Heart left ventricle (tissue), 16 donors: ENCODE results near the gene CCDC47. TPM values are rescaled to one million over a fixed set of nuclear protein-coding genes. Genes with fewer than 3 reads are reported as not detected.

Experiments
- ATAC-seq, 4 donors: fragments of 200-7000 bp; cut with Tn5 transposase; one replicate each; pipeline ENCODE4 v1.9.1; 2020 to 2022; ENCODE audit warnings: moderate library complexity in 4 of 4, mild to moderate bottlenecking in 3 of 4, moderate number of reproducible peaks in 1 of 4
- DNase-seq, 5 donors: peaks; one replicate each; pipeline ENCODE4 v3.0.0-alpha.2; 2020
- H3K27ac ChIP-seq, 12 donors: fragments of 200-600 bp; sonication (generic) in 4 of 12; one replicate each; pipeline versions ENCODE4 v1.5.0 to v1.8.0; 2016 to 2022; ENCODE audit warnings: mild to moderate bottlenecking in 2 of 12
- H3K27me3 ChIP-seq, 9 donors: fragments of 200-600 bp; sonication (generic) in 2 of 9; one replicate each; pipeline versions ENCODE4 v1.5.1 to v1.8.0; 2016 to 2022; ENCODE audit warnings: mild to moderate bottlenecking in 3 of 9
- H3K36me3 ChIP-seq, 9 donors: fragments of 200-600 bp; sonication (generic) in 2 of 9; one replicate each; pipeline versions ENCODE4 v1.5.0 to v1.8.0; 2018 to 2022; ENCODE audit warnings: mild to moderate bottlenecking in 2 of 9
- H3K4me1 ChIP-seq, 12 donors: fragments of 200-600 bp; sonication (generic) in 4 of 12; one replicate each; pipeline versions ENCODE4 v1.5.0 to v1.8.0; 2016 to 2022; ENCODE audit warnings: mild to moderate bottlenecking in 3 of 12
- H3K4me3 ChIP-seq, 12 donors: fragments of 200-600 bp; sonication (generic) in 4 of 12; one replicate each; pipeline versions ENCODE4 v1.5.0 to v1.8.0; 2017 to 2022; ENCODE audit warnings: mild to moderate bottlenecking in 9 of 12, moderate library complexity in 4 of 12
- H3K9me3 ChIP-seq, 12 donors: fragments of 200-600 bp; sonication (generic) in 4 of 12; one replicate each; pipeline versions ENCODE4 v1.5.0 to v1.8.0; 2016 to 2022; ENCODE audit warnings: mild to moderate bottlenecking in 1 of 12
- CTCF ChIP-seq, 12 donors: fragments of 200-600 bp; sonication (generic) in 4 of 12; IDR thresholded peaks; one replicate each; pipeline versions ENCODE4 v1.5.0 to v1.8.0; 2018 to 2022; ENCODE audit warnings: antibody characterized with exemption in 12 of 12, mild to moderate bottlenecking in 5 of 12
- POLR2A ChIP-seq, 2 donors: fragments of 450-650 bp; IDR thresholded peaks; one replicate each; pipeline ENCODE4 v1.6.1; 2017; ENCODE audit warnings: antibody characterized with exemption in 2 of 2, mild to moderate bottlenecking in 2 of 2, moderate library complexity in 2 of 2
- WGBS, 4 donors: extraction: QIAGEN DNeasy Blood & Tissue Kit in 2 of 4; methylation state at CpG; one replicate each; pipeline versions ENCODE4 v1.1.5 to v1.1.7; 2013 to 2018; 5-methylcytosine and 5-hydroxymethylcytosine counted together
- intact Hi-C, 10 donors: fragments of 100-400 bp; cut with DNase I; formaldehyde crosslinking; loops; one replicate each; pipeline versions ENCODE4 v1.11.1 to v1.14.2; 2022
- polyA plus RNA-seq, 2 donors: library from polyadenylated mRNA; stranded (reverse); fragments of 200-250 nt; gene quantifications; one replicate each; pipeline ENCODE4 v1.2.3, GENCODE V29; 2013
- total RNA-seq, 9 donors: library from RNA; depleted of rRNA in 2 of 9; stranded (reverse); fragments of >200 nt in 2 of 9; fragmentation: NEBNext Ultra II Directional in 3 of 9; extraction: Animal tissue kit (Norgen Biotek cat#: 25700) in 3 of 9; gene quantifications; one replicate each; pipeline versions ENCODE4 v1.1.0 to v1.2.4, GENCODE V29; 2016 to 2023
- donor health status: ischemic (EF 13 %, LVEDD 7.1; RV severe dilation, severe dysfunction).
- donor health status: healthy with polysubstance abuse.
- donor health status: DM: no; HTN: yes; CAD: no.
- donor health status: DM: no; HTN: no; CAD: no.
- donor health status: ischemic (EF 25% LVEDD 6.9; RV normal size, moderate dysfunction).
- donor health status: ischemic (EF 25% LVEDD 5.7; RV mildly dilated, moderate dysfunction).
- donor health status: healthy.
- donor health status: DM: yes; HTN: yes; CAD: no.
- donor health status: ischemic (EF 35%, LVEDD 5.7; RV mildly dilated, moderate dysfunction).
- donor health status: nonischemic (EF 11% LVEDD 7.7; RV severe dilation, severe dysfunction).
- donor health status: DM: yes; HTN: yes; CAD: no.
- donor health status: PGD.
- donor health status: ischemic (EF 29% LVEDD 5.4; RV normal size, mild dysfunction).
- donor health status: nonischemic (EF 23%, LVEDD 6.1; RV moderate dilation, normal function).

CCDC47 gene
- total and polyA plus RNA-seq, 11 donors, result 38.4 to 139 (median 84.3) TPM

- Histone ChIP-seq H3K4me1 (peaks cover 0 to 43% (median 16%) of the 10 kb centered on the region in 12 donors), H3K9me3 (no peaks in the 10 kb centered on the region), H3K36me3 (peaks cover 0 to 56% (median 44%) of the 10 kb centered on the region in 9 donors), H3K27me3 (no peaks in the 10 kb centered on the region), H3K27ac (peak overlapping the region in 1 of 12 donors; percentile 96), H3K4me3 (peak overlapping the region in 1 of 12 donors; percentile 73)
- 87 to 90% (median 89%) methylated on average over 5 of the region's 5 CpGs for WGBS, 4 donors
- intact Hi-C loops, result loop anchor here in 2 of 10 donors (5.0 kb wide), 2 partner anchors 39 to 81 kb away; partner anchors contain the start of genes MAP3K3 (in 1 of the 2) and STRADA (in 1 of the 2)
- DNase-seq, result no peak
- ATAC-seq, result no peak
- TF ChIP-seq CTCF (IDR thresholded peaks at IDR 0.05), result no peak
Observed at GRCh38 chr17:63703029-63703428, 70.4 kb downstream of the CCDC47 start.

GRCh38 chr17:63702721-63703015, 70.7 kb downstream of the CCDC47 start:
- WGBS, 4 donors, result 87 to 91% (median 90%) methylated on average over 6 of the region's 6 CpGs

GRCh38 chr17:63701868-63702720, 71.3 kb downstream of the CCDC47 start:
- TF ChIP-seq POLR2A (IDR thresholded peaks at IDR 0.05) (no peak), CTCF (IDR thresholded peaks at IDR 0.05) (no peak)
- intact Hi-C loops, result loop anchor here in 4 of 10 donors (1.0 to 5.0 kb wide), 4 partner anchors 27 to 80 kb away; partner anchors contain the start of genes STRADA (in 2 of the 4) and MAP3K3 (in 1 of the 4)
- H3K27me3 ChIP-seq, result no peaks in the 10 kb centered on the region
- 81 to 88% (median 85%) methylated on average over 19 of the region's 19 CpGs for WGBS, 4 donors
- peaks cover 0 to 49% (median 41%) of the 10 kb centered on the region in 9 donors for H3K36me3 ChIP-seq
- no peaks in the 10 kb centered on the region for H3K9me3 ChIP-seq
- no peak for ATAC-seq
- H3K27ac ChIP-seq, result peak overlapping the region in 3 of 12 donors; percentile 48 to 96 (median 81)
- peaks cover 0 to 52% (median 21%) of the 10 kb centered on the region in 12 donors for H3K4me1 ChIP-seq
- H3K4me3 ChIP-seq, result peak overlapping the region in 4 of 12 donors; percentile 0 to 76 (median 72)
- peak in 2 of 5 donors; percentile 46 to 79 for DNase-seq

More at GRCh38 chr17:63702721-63703015, 70.7 kb downstream of the CCDC47 start:
- TF ChIP-seq POLR2A (IDR thresholded peaks at IDR 0.05) (no peak), CTCF (IDR thresholded peaks at IDR 0.05) (no peak)
- H3K36me3 ChIP-seq, result peaks cover 0 to 53% (median 43%) of the 10 kb centered on the region in 9 donors
- intact Hi-C loops, result loop anchor here in 2 of 10 donors (5.0 kb wide), 2 partner anchors 40 to 80 kb away; partner anchors contain the start of genes MAP3K3 (in 1 of the 2) and STRADA (in 1 of the 2)
- H3K27ac ChIP-seq, result peak overlapping the region in 1 of 12 donors; percentile 96
- DNase-seq (no peak), ATAC-seq (no peak)
- H3K4me1 ChIP-seq, result peaks cover 0 to 46% (median 17%) of the 10 kb centered on the region in 12 donors
- no peaks in the 10 kb centered on the region for H3K27me3 ChIP-seq
- peak overlapping the region in 1 of 12 donors; percentile 73 for H3K4me3 ChIP-seq
- H3K9me3 ChIP-seq, result no peaks in the 10 kb centered on the region

- intact Hi-C loops, result loop anchor here in 4 of 10 donors (1.0 to 5.0 kb wide), 4 partner anchors 26 to 79 kb away; partner anchors contain the start of genes STRADA (in 2 of the 4) and MAP3K3 (in 1 of the 4)
- Histone ChIP-seq H3K4me1 (peaks cover 0 to 52% (median 22%) of the 10 kb centered on the region in 12 donors), H3K36me3 (peaks cover 0 to 42% (median 36%) of the 10 kb centered on the region in 9 donors), H3K4me3 (peak overlapping the region in 11 of 12 donors; percentile 18 to 76 (median 63)), H3K27me3 (no peaks in the 10 kb centered on the region), H3K9me3 (no peaks in the 10 kb centered on the region), H3K27ac (peak overlapping the region; percentile 39 to 96 (median 72))
- DNase-seq (no peak), ATAC-seq (no peak)
- 61 to 74% (median 68%) methylated on average over 10 of the region's 10 CpGs for WGBS, 4 donors
- TF ChIP-seq POLR2A (IDR thresholded peaks at IDR 0.05) (no peak), CTCF (IDR thresholded peaks at IDR 0.05) (no peak)
Observed at GRCh38 chr17:63701456-63701820, 72.0 kb downstream of the CCDC47 start.
